HG02642 (cell line): ENCODE measurements around the gene SPAG16.
"Not testable (repeated sequence)": the region's sequence is repeated elsewhere in the genome, so short reads cannot be mapped to it uniquely, and the experiment has no call there.

ENCODE experiments used
- ATAC-seq: cut with Tn5 transposase; IDR thresholded peaks from one replicate; pipeline ENCODE4 v1.9.1; 2021; ENCODE audit warnings: mild to moderate bottlenecking; ENCODE audit not compliant: unreplicated experiment, poor library complexity

Gene SPAG16

DNA sequence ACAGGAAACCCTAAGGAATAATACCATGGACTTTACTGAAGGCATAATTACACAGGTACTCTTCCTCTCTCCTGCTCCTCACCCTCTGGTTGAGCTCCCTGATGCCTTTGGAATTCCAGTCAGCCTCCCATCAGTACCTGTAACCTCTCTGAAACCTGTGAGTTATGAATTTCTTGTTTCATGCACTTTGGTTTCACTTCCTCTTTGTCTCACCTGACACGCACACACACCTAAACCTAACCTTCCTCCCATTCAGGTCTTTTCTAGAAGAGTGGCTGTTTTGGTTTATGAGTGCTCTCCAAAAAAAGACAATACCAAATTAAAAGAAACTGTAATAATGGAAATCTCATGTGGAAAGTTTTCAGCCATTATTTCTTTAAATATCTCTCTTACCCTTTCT is 675.3 kb downstream of the SPAG16 start:
- peak; percentile 48 for ATAC-seq

DNA sequence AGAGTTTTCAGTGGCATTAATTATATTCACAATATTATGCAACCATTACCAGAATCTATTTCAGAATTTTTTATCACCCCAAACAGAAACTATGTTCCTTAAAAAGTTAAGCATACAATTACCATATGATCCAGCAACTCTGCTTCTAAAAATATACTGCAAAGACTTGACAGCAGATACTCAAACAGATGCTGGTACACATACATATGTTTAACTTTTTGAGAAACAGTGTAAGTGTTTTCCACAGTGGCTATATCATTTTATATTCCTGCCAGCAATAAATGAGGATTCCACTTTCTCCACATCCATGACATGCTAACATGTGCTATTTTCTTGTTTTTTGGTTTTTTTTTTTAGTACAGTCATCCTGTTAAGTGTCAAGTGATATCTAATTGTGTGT is 687.3 kb downstream of the SPAG16 start:
- ATAC-seq = no peak

DNA sequence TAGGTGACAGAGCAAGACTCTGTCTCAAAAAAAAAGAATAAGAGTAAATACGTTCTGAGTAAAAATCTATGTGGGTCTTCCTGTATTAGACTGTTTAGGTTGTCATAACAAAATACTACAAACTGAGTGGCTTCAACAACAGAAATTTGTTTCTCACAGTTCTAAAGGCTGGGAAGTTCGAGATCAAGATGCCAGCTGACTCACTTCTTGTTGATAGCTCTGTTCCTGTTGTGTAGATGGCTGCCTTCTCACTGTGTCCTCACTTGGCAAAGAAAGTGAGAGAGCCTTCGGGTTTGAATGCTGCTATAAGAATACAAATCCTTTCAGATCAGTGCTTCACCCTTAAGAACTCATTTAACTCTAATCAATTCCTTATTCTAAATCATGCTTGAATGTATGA is 696.6 kb downstream of the SPAG16 start:
- no peak for ATAC-seq

DNA sequence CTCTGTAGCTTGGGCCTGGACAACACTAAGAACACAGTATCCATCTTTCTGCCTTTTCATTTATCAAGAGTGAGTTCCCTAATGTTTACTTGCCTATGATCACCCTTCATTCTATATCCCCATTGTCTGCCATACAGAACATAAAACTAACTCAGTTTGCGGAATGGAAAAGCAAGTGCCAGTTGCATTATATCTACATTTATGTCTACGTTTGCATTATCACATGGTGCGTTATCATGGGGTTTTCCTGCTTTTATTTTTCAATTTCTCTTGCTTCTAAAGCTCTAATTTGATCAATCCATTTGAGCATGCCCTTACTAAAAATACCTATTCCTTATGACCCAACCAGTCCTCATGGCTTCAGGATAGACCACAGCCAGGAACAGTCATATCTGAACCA is 704.9 kb downstream of the SPAG16 start:
- ATAC-seq = no peak

DNA sequence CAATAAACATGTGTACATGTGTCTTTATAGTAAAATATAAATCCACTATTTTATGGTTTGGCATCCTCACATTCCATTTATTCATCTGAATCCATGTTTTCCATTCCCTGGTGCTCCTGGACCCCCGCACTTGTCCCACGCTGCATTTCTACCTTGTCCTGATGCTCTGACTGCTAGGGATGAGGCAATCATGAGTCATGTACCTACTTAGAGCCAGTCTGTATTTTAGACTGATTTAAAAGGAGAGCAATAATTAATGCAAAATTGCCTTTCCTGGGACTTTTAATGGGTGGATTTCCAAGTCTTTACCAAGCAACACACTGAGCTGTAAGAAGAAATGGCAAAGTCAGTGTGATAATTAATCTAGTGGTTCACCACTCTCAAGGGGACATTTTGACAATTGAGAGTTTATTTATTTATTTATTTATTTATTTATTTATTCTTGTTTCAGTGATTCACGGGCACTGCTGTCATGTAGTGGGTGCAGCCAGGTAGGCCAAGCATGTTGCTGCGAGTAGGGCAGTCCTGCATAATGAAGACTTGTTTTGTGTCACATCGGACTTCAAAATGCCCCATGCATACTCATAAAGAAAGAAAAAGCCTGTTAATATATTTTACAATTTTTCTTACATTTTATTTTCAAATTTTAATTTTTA is 707.3 kb downstream of the SPAG16 start:
- no peak for ATAC-seq

DNA sequence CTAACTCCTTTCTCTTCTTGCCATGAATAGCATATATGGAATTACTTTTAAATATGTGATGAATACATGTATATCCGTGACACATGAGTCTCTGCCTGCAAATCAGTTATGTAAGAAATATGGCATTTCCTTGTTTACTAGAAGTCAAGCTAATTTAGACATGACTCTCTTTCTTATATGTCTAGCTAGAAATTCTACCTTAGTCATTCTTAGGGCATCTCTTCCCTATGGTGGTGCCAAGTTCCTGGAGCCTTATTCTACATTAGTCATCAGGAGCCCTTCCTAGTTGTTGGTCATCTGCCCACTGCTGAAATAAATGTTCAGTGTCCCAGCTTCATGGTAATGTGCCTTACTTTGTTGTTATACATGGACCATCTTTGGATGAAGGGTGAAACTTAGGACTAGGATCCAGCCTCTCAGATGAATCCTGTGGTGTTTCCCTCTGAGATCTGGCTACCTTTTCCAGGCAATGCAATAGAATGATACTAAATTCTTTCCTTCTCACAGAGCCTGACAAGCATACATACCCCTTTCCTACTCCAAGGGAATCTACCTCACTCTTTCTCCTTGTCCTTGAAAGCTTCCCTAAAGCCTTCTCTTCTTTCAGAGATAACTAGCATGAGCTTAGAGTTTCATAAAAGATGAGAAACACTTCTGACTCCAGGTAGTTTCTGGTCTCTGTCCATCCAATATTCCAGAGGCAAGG is 711.3 kb downstream of the SPAG16 start:
- ATAC-seq = no peak

DNA sequence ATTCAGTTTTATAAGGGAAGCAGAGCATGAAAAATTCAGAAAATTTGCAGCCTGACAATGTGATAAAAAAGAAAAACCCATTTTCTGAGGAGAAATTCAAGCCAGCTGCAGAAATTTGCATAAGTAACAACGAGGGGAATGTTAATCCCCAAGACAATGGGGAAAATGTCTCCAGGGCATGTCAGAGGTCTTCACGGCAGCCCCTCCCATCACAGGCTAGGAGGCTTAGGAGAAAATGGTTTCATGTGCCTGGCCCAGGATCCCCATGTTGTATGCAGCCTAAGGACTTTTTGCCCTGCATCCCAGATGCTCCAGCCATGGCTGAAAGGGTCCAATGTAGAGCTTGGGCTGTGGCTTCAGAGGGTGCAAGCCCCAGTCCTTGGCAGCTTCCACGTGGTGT is 714.7 kb downstream of the SPAG16 start:
- ATAC-seq = not testable (repeated sequence)

DNA sequence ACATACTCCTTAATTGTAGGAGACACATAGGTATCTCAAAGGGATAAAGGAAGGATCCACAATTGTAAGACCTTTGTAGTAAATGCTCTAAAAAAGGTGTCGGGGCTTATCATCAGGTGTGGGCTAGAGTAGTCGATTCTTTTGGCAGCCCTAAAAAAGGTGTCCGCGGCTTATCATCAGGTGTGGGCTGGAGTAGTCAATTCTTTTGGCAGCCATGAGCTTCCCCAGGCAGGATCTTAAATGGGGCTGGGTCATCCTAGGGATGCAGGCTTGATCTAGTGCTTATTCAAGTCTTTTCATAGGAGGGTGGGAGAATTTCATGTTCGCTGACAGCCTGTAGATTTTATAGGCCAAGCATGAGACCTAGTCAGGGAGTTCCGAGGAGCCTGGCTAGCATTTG is 720.2 kb downstream of the SPAG16 start:
- ATAC-seq = no peak

DNA sequence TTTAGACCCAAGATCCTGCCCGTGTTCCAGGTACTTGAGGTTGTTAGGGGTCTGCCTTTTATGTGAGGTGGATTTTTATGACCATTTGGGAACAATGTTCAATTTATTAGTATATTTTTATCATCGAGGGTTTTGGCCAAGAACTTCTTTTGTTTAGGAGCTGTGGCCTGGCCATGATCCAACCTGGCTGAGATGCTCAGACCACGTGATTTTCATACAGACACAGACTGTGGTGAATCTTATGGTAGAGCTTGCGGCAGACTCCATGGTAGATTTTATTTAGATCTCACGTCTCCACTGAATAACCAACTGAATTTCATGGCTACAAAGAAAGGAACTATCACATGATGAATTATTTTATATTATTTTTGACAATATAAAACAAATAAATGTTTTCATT is 721.1 kb downstream of the SPAG16 start:
- no peak for ATAC-seq

DNA sequence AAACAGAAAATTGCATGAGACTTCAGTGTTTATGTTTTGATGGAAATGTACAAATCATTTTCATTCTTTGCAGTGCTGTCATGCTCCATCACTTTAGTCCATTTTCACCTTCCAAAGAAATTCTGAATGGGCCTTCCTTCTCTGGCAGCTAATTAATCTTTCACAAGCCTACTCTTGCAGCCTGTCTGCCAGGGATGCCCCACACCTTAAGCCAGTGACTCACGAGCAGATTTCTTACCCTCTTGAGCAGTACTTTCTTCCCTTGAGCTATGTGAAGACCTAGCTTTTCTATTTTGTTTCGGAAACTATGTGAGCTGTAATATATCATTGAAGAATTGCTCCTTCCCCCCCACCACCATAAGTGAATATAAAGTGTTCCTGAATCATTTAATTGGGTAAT is 722.3 kb downstream of the SPAG16 start:
- ATAC-seq = no peak

DNA sequence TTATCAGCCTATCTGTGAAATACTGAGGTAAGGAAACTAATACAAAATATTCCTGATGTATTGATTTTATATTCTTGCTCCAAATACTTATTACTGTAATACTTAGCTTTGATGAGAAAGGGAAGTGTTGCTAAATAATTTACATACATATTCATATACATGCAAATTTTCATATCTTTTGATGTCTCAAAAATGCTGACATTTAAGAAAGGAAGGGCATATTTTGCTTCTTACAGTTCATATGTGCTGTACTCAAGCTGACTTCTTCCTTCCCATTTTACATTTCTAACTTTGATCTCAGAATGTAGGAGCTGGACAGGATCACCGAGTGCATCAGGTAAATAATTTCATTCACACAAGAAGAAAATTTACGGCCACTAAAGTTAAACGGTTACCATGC is 727.4 kb downstream of the SPAG16 start:
- no peak for ATAC-seq

DNA sequence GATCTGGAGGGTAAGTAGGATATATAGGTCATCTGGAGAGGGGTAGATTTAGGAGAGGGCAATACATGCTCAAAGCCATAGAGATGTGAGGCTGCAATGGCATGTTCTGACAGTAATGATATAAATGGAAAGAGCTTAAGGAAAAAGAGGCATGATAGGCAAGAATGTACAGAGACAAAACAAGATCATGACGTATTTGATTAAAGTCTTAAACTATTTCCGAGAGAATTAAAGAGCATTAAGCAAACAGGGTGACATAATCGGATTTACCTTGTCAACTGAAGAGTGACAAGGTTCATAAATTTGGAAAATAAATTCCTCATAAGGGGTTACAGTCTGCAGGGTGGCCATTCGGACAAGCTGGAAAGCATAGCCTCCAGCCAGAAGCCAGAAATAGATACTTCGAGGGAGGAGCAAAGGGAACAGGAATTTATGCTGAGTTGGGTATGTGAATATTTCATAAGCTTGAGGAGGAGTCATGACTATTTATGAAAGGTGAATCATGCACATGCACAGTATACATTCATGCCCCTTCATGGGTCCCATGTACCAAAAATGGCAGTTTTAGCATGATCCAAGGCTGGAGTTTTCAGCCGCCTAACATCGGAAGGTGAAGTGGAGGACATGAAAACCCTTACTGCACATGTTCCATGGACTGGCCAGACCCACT is 730.4 kb downstream of the SPAG16 start:
- no peak for ATAC-seq

DNA sequence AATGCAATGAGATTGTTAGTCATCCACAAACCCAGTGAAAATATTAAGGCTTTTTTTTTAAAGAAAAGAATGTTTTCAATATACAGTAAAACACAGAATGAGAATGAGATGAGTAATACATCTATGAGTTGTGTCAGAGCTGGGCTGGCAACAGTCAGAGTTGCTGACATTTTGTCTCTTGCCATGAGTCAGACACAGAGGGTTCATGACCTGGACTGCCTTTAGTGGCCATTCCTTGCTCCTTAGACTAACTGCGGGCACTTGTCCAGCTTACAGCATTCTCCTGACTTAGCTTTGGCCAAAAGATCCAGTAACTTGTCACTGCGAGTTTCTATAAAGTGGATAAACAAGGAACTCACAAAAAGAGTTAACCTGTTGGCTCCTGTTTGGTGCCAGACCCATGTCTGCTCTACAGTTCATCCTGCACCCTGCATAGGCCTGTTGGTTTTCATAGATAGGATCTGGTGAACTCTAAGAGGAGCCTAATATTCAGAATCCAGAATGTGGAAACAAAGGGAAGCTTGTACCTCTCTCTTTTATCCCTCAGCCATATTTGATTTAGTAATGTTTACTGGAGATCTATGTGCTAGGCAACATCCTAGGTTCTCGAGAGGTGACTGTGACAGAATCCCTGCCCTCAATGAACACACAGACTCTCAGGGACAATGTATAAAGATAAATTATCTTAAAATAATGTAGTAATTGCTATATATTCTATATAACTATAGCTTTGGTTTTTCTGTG is 735.1 kb downstream of the SPAG16 start:
- no peak for ATAC-seq

DNA sequence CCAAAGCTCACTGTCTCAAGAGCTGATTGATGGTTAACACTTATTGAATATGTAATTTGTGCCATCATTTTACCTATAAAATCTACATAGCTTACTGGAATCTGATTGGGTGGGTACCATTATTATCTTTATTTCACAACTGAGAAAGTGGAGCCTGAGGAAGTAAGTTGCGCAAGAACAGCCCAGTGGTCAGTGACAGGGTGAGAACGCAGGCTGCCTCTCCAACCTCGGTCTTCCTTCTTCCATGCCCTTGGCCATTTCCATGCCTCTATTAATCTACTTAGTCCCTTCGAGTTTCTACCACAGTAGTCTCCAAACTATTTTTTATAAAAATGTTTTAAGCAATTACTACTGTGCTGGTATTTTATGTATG is 735.7 kb downstream of the SPAG16 start:
- ATAC-seq = no peak

DNA sequence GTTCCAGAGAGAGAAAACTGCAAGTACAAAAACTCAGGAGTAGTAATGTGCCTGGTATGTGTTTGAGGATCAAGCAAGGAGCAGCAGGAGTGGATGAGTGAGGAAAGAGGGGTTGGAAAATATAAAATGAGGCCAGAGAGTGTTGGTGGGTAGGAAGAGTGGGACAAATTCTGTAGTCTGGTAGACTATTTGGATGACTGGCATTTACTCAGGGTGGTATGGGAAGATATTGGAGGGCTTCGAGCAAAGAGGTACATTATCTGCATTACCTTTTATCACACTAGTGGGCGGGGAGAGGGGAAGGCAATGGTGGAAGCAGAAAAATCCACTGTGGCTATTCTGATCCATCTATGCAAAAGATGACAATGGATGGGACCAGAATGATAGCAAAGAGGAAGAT is 744.9 kb downstream of the SPAG16 start:
- ATAC-seq = no peak

DNA sequence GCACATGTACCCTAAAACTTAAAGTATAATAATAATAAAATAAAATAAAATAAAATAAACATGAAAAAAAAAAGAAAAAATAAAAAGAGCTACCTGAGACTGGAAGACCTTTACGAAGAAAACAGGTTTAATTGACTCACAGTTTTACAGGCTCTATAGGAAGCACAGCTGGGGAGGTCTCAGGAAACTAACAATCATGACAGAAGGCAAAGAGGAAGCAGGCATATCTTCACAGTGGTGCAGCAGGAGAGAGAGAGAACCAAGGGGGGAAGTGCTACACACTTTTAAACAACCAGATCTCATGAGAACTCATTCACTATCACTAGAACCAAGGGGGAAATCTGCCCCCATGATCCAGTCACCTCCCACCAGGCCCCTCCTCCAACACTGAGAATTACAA is 747.3 kb downstream of the SPAG16 start:
- no peak for ATAC-seq

DNA sequence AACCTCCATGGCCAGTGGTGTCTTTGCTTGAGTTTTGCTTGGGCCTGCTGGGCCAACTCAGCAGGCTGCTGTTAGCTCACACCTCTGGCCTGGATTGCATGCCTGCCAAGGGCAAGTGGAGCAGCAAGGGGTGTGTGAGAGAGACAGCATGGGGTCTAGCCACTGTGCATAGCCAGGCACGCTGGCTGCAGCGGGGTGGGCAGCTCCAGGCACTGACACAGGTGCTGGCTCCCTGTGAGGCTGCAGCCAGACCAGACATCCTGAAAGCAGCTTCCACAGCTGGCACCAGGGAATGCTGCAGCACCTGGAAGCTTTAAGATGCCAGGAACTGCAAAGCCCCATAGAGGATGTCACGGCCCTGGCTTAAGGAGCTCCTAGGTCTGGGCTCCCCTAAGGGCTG is 750.2 kb downstream of the SPAG16 start:
- ATAC-seq = no peak

DNA sequence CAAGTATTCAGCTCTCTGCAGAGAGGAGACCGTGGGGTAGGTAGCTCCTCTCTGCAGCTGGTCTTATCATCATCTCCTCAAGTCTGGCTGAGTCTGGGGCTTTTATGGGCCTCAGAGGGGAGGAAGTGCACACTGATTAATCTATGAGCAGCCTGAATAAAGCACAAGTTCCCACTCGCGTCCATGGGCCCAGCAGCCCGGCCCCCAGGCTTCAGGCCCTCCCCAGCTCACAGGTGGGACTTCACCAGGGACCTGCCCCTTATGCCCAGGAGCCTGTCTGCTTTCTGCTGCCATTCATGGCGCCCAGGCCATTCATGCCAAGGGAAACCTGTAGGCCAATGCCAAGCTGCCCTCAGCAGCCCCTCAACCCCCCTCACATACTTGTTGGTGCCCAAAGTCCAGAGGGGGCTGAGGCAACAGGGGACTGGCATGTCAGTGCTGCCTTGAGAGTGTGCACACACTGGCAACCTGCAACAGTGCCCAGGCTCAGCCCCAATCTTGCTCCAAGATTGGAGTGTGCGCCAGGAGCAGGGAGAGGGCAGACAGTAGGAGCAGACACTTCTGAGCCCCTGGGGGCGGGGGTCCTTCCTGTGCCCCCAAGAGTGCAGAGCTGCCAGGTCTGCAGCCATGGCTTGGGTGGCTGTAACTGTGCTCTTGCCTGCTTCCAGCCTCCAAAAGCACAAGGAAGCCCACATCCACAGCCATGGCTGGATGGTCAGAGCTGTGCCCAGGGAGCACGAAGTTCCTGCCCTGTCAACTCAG is 751.0 kb downstream of the SPAG16 start:
- no peak for ATAC-seq

DNA sequence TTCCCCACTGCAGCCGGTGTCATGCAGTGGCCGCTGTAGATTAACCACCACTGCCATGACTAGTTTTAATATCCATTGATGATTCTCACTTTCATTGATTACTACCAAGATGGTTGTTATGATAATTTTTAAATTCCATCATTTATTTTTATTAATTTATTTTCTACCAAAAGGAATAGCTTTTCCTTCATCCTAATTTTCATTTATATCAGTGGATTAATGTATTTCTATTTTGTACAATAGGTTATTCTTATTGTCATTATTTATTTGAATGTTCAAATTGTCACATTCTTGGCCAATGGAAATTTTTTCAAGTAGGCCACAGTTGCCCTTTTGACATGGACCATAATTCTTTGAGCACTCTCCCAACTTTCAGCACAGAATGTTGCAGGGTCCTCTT is 751.7 kb downstream of the SPAG16 start:
- no peak for ATAC-seq

DNA sequence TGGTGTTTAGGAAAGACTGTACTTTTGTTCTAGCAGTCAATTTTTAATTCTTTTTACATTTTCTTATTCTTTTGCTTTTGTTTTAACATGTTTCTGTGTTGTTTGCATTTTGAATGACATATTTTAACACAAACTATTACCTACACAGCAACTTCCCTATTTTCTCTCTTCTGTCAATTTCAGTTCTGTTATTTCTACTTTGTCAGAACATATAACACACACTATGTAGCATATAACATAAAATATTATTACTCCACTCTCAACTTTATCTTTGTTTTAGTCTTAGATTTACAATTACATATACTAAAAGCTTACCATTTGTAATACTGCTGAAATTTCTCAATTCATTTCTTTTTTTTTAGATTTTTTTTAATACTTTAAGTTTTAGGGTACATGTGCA is 753.9 kb downstream of the SPAG16 start:
- ATAC-seq = no peak
